DND-41 (cell line): ENCODE results near the gene NLRP3.
"Not testable (repeated sequence)": the region's sequence is repeated elsewhere in the genome, so short reads cannot be mapped to it uniquely, and the experiment has no call there.

Source experiments
- ATAC-seq: fragments of 200-7000 bp; cut with Tn5 transposase; 3 replicates; pipeline ENCODE4 v1.9.1; 2021; ENCODE audit warnings: low read depth; ENCODE audit not compliant: insufficient read depth
- DNase-seq: peaks from one replicate; pipeline ENCODE4 v3.0.0-alpha.2; 2020
- H2AFZ ChIP-seq: 2 replicates; pipeline ENCODE4 v1.6.0; 2012; ENCODE audit warnings: low read depth, low read length
- H3K27ac ChIP-seq: 2 replicates; pipeline ENCODE4 v1.5.1; 2012; ENCODE audit warnings: low read length, inconsistent platforms
- H3K27me3 ChIP-seq: fragments of 200-600 bp; sonication (generic); 2 replicates; pipeline ENCODE4 v1.6.0; 2012; ENCODE audit warnings: low read length, mild to moderate bottlenecking, inconsistent platforms; ENCODE audit not compliant: insufficient read depth, poor library complexity
- H3K36me3 ChIP-seq: 2 replicates; pipeline ENCODE4 v1.5.1; 2012; ENCODE audit warnings: low read length, inconsistent platforms; ENCODE audit not compliant: insufficient read depth
- H3K4me1 ChIP-seq: 2 replicates; pipeline ENCODE4 v1.5.1; 2012; ENCODE audit warnings: mild to moderate bottlenecking, low read length; ENCODE audit not compliant: insufficient read depth
- H3K4me2 ChIP-seq: 2 replicates; pipeline ENCODE4 v1.6.0; 2012; ENCODE audit warnings: mild to moderate bottlenecking, moderate library complexity, low read length, inconsistent platforms; ENCODE audit not compliant: insufficient read depth
- H3K4me3 ChIP-seq, 2 experiments: fragments of 200-600 bp in 1 of 2; shearing (Covaris generic) in 1 of 2; 2 replicates each; pipeline ENCODE4 v1.5.1; 2012 to 2016; ENCODE audit warnings: inconsistent platforms in 2 of 2, low read length in 2 of 2, mild to moderate bottlenecking in 2 of 2, low read depth in 1 of 2, moderate library complexity in 1 of 2
- H3K79me2 ChIP-seq: 2 replicates; pipeline ENCODE4 v1.6.0; 2012; ENCODE audit warnings: low read length, inconsistent platforms; ENCODE audit not compliant: insufficient read depth
- H3K9ac ChIP-seq: 2 replicates; pipeline ENCODE4 v1.6.0; 2012; ENCODE audit warnings: low read depth, mild to moderate bottlenecking, inconsistent platforms, low read length, moderate library complexity
- H3K9me3 ChIP-seq: 2 replicates; pipeline ENCODE4 v1.5.1; 2012; ENCODE audit warnings: low read length, moderate library complexity, mild to moderate bottlenecking, inconsistent platforms; ENCODE audit not compliant: insufficient read depth, severe bottlenecking
- H4K20me1 ChIP-seq: 2 replicates; pipeline ENCODE4 v1.6.0; 2012; ENCODE audit warnings: low read length; ENCODE audit not compliant: insufficient read depth
- CTCF ChIP-seq: IDR thresholded peaks from 2 replicates; pipeline ENCODE4 v1.5.1; 2012; ENCODE audit warnings: borderline replicate concordance, low read length, moderate library complexity, mild to moderate bottlenecking; ENCODE audit not compliant: poor library complexity, severe bottlenecking; ENCODE audit errors: extremely low read depth
- EZH2 ChIP-seq: IDR thresholded peaks from 3 replicates; pipeline ENCODE4 v1.6.1; 2012; ENCODE audit warnings: borderline replicate concordance, low read depth, mild to moderate bottlenecking, moderate library complexity, low read length, inconsistent platforms; ENCODE audit not compliant: severe bottlenecking

Gene NLRP3

GRCh38 chr1:247390116-247390791 is 25.7 kb upstream of the NLRP3 start:
- H3K4me1 ChIP-seq, result peaks cover 11% of the 10 kb centered on the region
- H3K9me3 ChIP-seq, result no peaks in the 10 kb centered on the region
- H2AFZ ChIP-seq, result peak overlapping the region; percentile 68
- H3K27ac ChIP-seq, result no peak overlapping the region
- H3K9ac ChIP-seq, result no peak overlapping the region
- peak overlapping the region; percentile 50; the same call in 1 of the 2 replicates for H3K4me2 ChIP-seq
- no peaks in the 10 kb centered on the region for H4K20me1 ChIP-seq
- H3K27me3 ChIP-seq, result no peaks in the 10 kb centered on the region
- peak; percentile 98 for ATAC-seq
- H3K36me3 ChIP-seq, result no peaks in the 10 kb centered on the region
- H3K79me2 ChIP-seq, result no peaks in the 10 kb centered on the region
- no peak overlapping the region; a peak in 1 of 4 replicates for H3K4me3 ChIP-seq
- peak; percentile 81 for DNase-seq
- TF ChIP-seq CTCF (peak; percentile 96), EZH2 (no peak)

GRCh38 chr1:247390996-247391395 is 25.0 kb upstream of the NLRP3 start:
- Histone ChIP-seq H3K27me3 (no peaks in the 10 kb centered on the region), H3K27ac (no peak overlapping the region), H4K20me1 (no peaks in the 10 kb centered on the region), H3K9ac (no peak overlapping the region), H3K36me3 (no peaks in the 10 kb centered on the region), H3K4me2 (no peak overlapping the region), H3K9me3 (no peaks in the 10 kb centered on the region), H2AFZ (no peak overlapping the region), H3K79me2 (no peaks in the 10 kb centered on the region), H3K4me3 (no peak overlapping the region), H3K4me1 (peaks cover 11% of the 10 kb centered on the region)
- no peak for TF ChIP-seq EZH2
- no peak for TF ChIP-seq CTCF
- DNase-seq (no peak), ATAC-seq (no peak)

- Histone ChIP-seq H2AFZ (no peak overlapping the region), H3K4me3 (no peak overlapping the region), H3K27me3 (no peaks in the 10 kb centered on the region), H3K4me2 (no peak overlapping the region), H3K4me1 (peaks cover 11% of the 10 kb centered on the region), H3K9ac (no peak overlapping the region), H3K36me3 (no peaks in the 10 kb centered on the region), H3K27ac (no peak overlapping the region), H3K9me3 (no peaks in the 10 kb centered on the region), H3K79me2 (no peaks in the 10 kb centered on the region), H4K20me1 (no peaks in the 10 kb centered on the region)
- ATAC-seq (no peak), DNase-seq (no peak)
- no peak for TF ChIP-seq EZH2
- TF ChIP-seq CTCF, result no peak
Measured at GRCh38 chr1:247392088-247392487, 23.9 kb upstream of the NLRP3 start.

GRCh38 chr1:247395075-247395474 is 20.9 kb upstream of the NLRP3 start:
- H4K20me1 ChIP-seq, H3K4me2 ChIP-seq: not testable (repeated sequence)

More at GRCh38 chr1:247395075-247395474, 20.9 kb upstream of the NLRP3 start:
- H3K9me3 ChIP-seq, H3K27ac ChIP-seq, H3K9ac ChIP-seq, ATAC-seq, H3K36me3 ChIP-seq, H3K4me1 ChIP-seq, H3K4me3 ChIP-seq, DNase-seq, H3K27me3 ChIP-seq, H3K79me2 ChIP-seq, H2AFZ ChIP-seq: not testable (repeated sequence)
